Effector memory CD8-positive, alpha-beta T cell (primary cell): Measurements from ENCODE around the gene DLL1.

Source experiments
- ATAC-seq: fragments of 150-1000 bp; cut with Tn5 transposase; replicated peaks from 2 replicates; pipeline ENCODE4 v1.10.0; 2021; ENCODE audit warnings: mild to moderate bottlenecking, moderate library complexity
- DNase-seq, 3 experiments: peaks; one replicate each; pipeline ENCODE4 v3.0.0; 2021
- H3K27ac Mint-ChIP-seq, 2 donors: one replicate each; pipeline ENCODE4 v1.8.0; 2022; ENCODE audit warnings: mild to moderate bottlenecking in 2 of 2, mixed read lengths in 2 of 2, moderate library complexity in 2 of 2
- H3K27me3 Mint-ChIP-seq, 2 donors: one replicate each; pipeline ENCODE4 v1.8.0; 2022; ENCODE audit warnings: mixed read lengths in 2 of 2
- H3K36me3 Mint-ChIP-seq: one replicate; pipeline ENCODE4 v1.8.0; 2022; ENCODE audit warnings: mild to moderate bottlenecking, moderate library complexity, mixed read lengths; ENCODE audit not compliant: insufficient read depth
- H3K4me1 Mint-ChIP-seq, 2 donors: one replicate each; pipeline ENCODE4 v1.8.0; 2022; ENCODE audit warnings: low read depth in 2 of 2, mixed read lengths in 2 of 2
- H3K4me3 Mint-ChIP-seq, 2 donors: one replicate each; pipeline ENCODE4 v1.8.0; 2022; ENCODE audit warnings: mild to moderate bottlenecking in 2 of 2, mixed read lengths in 2 of 2, moderate library complexity in 2 of 2
- H3K9me3 Mint-ChIP-seq, 2 donors: one replicate each; pipeline ENCODE4 v1.8.0; 2022; ENCODE audit warnings: mixed read lengths in 2 of 2

DLL1 gene

GRCh38 chr6:170284126-170284773 is 6.6 kb downstream of the DLL1 start:
- no peaks in the 10 kb centered on the region for H3K9me3 Mint-ChIP-seq
- no peak overlapping the region for H3K27ac Mint-ChIP-seq
- H3K4me1 Mint-ChIP-seq = peaks cover 12 to 19% of the 10 kb centered on the region in 2 donors
- DNase-seq = no peak
- H3K36me3 Mint-ChIP-seq = peaks cover 7% of the 10 kb centered on the region
- no peak overlapping the region for H3K4me3 Mint-ChIP-seq
- peaks cover 37 to 72% of the 10 kb centered on the region in 2 donors for H3K27me3 Mint-ChIP-seq
- no peak for ATAC-seq

DNA sequence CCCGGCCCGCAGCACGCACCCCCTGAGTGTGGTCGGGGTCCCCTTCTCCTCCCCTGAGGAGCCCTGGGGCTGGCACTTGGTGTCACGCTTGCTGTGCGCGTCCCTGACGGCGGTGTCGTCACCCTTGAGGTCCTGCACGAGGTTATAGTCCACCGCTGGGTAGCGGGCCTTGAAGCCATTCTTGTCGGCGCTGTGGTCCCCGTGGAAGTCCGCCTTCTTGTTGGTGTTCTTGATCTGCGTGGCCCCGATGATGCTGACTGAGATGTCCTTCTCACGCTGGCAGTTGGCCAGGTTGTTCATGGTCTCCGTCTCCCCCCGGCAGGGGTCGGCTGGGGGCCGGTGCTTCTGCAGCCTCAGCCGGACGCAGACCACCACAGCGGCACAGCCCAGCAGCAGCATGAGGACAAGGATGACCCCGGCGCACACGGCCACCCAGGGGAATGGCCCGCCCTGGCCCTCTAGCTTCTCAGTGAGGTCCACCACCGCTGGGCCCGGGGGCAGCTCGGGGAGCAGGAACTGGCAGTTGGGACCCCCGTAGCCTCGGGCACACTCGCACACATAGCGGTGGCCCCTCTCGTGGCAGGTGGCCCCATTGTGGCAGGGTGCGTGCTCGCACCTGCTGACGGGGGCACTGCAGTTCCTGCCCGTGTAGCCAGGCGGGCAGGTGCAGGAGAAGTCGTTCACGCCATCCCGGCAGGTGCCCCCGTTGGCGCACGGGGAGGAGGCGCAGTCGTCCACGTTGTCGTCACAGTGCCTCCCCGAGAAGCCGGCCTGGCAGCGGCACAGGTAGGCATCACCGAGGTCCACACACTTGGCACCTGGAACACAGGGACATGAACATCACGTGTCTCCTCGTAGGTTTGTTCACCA is 7.4 kb downstream of the DLL1 start:
- Mint-ChIP-seq H3K4me3 (no peak overlapping the region), H3K27ac (no peak overlapping the region), H3K9me3 (no peaks in the 10 kb centered on the region), H3K4me1 (peaks cover 6 to 19% of the 10 kb centered on the region in 2 donors), H3K36me3 (peaks cover 5% of the 10 kb centered on the region), H3K27me3 (peaks cover 30 to 68% of the 10 kb centered on the region in 2 donors)
- ATAC-seq = no peak
- DNase-seq = no peak

DNA sequence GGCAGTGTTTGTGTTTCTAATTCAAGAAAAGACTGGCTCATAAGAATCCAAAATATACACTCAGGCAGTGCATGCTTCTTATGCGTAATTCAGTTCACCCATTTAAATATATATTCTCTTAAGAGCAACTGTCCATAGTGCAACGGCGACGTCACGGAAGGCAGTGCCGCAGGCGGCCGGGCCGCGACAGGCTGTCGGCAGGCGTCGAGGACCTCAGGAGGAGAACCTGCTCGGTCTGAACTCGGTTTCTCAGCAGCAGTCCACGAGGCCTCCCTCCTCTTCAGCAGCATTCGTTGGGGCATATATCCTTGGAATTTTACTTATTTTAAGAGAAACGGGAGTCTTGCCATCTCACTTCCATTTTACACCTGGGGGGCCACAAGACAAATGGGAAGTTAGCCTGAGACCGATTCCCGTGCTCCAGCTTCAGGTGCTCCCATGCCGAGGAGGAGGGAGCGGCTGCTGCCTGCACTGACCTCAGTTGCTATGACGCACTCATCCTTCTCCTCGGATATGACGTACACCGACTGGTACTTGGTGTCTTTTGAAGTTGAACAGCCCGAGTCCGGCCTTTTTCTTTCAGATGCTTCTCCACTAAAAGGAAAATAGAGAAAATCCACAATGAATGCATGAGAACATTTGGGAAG is 8.2 kb downstream of the DLL1 start:
- DNase-seq = no peak
- ATAC-seq = no peak
- Mint-ChIP-seq H3K27me3 (peaks cover 27 to 61% of the 10 kb centered on the region in 2 donors), H3K4me1 (peaks cover 2 to 16% of the 10 kb centered on the region in 2 donors), H3K9me3 (no peaks in the 10 kb centered on the region), H3K4me3 (no peak overlapping the region), H3K27ac (no peak overlapping the region), H3K36me3 (peaks cover 2% of the 10 kb centered on the region)

DNA sequence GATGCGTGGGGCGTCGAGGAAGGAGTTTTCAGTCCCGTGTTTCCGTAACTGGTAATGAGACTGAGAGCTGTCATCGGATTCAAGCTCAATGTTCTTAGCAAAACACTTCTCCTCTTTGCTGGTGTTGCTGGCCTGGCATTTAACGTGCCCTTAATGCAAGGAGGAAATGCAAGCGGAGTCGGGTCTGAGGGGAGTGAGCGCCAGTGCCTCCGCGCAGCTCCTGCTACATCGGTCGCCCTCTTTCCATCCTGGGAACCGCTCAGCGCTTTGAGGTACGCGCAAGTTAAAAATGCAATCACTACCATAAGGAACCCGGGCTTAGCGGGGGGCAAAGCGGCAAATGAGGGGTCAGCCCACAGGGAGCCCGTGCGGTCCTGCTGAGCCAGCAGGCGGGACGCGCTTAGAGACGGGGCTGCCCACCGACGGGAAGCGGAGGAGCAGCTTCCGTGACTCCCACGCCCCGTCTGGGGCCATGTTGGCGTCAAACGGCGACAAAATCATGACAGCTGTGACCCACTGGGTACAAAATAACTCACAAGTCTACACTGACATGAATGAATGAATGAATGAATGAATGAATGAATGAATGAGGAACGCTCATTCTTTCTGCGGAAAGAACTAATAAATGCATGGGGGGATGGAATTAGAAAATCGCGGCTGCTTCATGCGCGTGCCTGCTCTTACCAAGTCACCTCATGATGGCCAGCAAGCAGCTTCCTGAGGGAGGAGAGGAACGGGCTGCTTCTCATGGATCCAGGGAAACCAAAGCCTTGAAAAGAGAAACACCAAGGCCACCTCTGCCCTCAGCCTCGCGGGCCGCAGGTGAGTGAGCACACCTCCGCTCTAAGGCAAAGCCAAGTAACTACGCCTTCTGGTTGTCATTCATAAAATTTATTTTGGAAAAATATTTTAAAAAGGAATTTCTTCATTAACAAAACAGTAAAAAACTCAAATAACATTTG is 9.3 kb downstream of the DLL1 start:
- no peaks in the 10 kb centered on the region for H3K9me3 Mint-ChIP-seq
- no peak for ATAC-seq
- DNase-seq = no peak
- H3K27me3 Mint-ChIP-seq = peaks cover 24 to 61% of the 10 kb centered on the region in 2 donors
- H3K4me3 Mint-ChIP-seq = peak overlapping the region in 1 of 2 donors; percentile 8
- peaks cover 2% of the 10 kb centered on the region for H3K36me3 Mint-ChIP-seq
- peaks cover 2 to 16% of the 10 kb centered on the region in 2 donors for H3K4me1 Mint-ChIP-seq
- no peak overlapping the region for H3K27ac Mint-ChIP-seq

DNA sequence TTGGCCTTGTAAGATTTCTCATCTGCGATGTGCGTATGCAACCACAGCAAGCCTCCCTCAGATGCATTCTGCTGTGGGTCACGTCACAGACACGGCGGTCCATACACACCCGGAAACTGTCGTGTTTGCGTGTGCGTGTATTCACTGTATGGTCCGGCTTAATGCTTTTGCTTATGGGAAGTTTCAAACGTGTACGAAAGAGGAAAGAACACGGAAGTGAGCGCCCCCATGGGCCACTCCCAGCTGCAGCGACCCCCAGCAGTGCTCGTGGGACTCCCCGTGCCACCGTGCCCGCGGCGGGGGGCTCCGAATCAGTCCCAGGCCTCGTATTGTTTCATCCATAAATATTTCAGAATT is 10.2 kb downstream of the DLL1 start:
- H3K4me3 Mint-ChIP-seq = peak overlapping the region; percentile 56 to 65
- peak; percentile 71 for ATAC-seq
- no peak for DNase-seq
- H3K27me3 Mint-ChIP-seq = peaks cover 16 to 61% of the 10 kb centered on the region in 2 donors
- peak overlapping the region in 1 of 2 donors; percentile 22 for H3K27ac Mint-ChIP-seq
- peaks cover 2% of the 10 kb centered on the region for H3K36me3 Mint-ChIP-seq
- no peaks in the 10 kb centered on the region for H3K9me3 Mint-ChIP-seq
- peaks cover 2 to 16% of the 10 kb centered on the region in 2 donors for H3K4me1 Mint-ChIP-seq

GRCh38 chr6:170279977-170280688 is 10.7 kb downstream of the DLL1 start:
- no peaks in the 10 kb centered on the region for H3K9me3 Mint-ChIP-seq
- ATAC-seq (peak; percentile 79), DNase-seq (peak in 1 of 3 experiments; percentile 63)
- peaks cover 2% of the 10 kb centered on the region for H3K36me3 Mint-ChIP-seq
- H3K27me3 Mint-ChIP-seq = peaks cover 16 to 61% of the 10 kb centered on the region in 2 donors
- H3K4me3 Mint-ChIP-seq = peak overlapping the region; percentile 56 to 65
- H3K4me1 Mint-ChIP-seq = peaks cover 2 to 16% of the 10 kb centered on the region in 2 donors
- peak overlapping the region in 1 of 2 donors; percentile 22 for H3K27ac Mint-ChIP-seq

GRCh38 chr6:170279426-170279825 is 11.5 kb downstream of the DLL1 start:
- H3K27ac Mint-ChIP-seq = no peak overlapping the region
- H3K27me3 Mint-ChIP-seq = peaks cover 13 to 64% of the 10 kb centered on the region in 2 donors
- H3K4me3 Mint-ChIP-seq = peak overlapping the region in 1 of 2 donors; percentile 26
- H3K36me3 Mint-ChIP-seq = peaks cover 2% of the 10 kb centered on the region
- peaks cover 2 to 16% of the 10 kb centered on the region in 2 donors for H3K4me1 Mint-ChIP-seq
- ATAC-seq (no peak), DNase-seq (no peak)
- H3K9me3 Mint-ChIP-seq = no peaks in the 10 kb centered on the region

DNA sequence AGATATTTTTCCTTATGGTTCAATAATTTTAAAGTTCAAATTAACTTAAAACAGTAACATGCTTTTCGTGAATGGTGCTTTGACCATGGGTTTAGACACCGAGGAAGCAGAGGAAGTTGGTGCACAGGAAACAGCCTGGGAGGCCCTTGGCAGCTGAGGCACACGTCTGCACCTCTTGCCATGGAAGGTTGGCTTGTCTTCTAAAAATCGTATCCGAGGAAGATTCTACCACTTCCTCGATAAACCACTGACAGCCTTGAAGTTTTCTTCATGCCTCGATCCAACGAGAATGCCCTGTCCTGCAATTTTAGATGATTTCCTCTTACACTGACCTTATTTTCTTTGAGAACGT is 12.2 kb downstream of the DLL1 start:
- Mint-ChIP-seq H3K9me3 (no peaks in the 10 kb centered on the region), H3K27me3 (peaks cover 18 to 71% of the 10 kb centered on the region in 2 donors), H3K36me3 (peaks cover 2% of the 10 kb centered on the region), H3K27ac (no peak overlapping the region), H3K4me3 (no peak overlapping the region), H3K4me1 (peaks cover 6 to 20% of the 10 kb centered on the region in 2 donors)
- DNase-seq (no peak), ATAC-seq (no peak)

- Mint-ChIP-seq H3K9me3 (no peaks in the 10 kb centered on the region), H3K27ac (no peak overlapping the region), H3K4me3 (no peak overlapping the region), H3K4me1 (peaks cover 8 to 23% of the 10 kb centered on the region in 2 donors), H3K36me3 (peaks cover 2% of the 10 kb centered on the region), H3K27me3 (peaks cover 21 to 77% of the 10 kb centered on the region in 2 donors)
- ATAC-seq (no peak), DNase-seq (no peak)
These were observed 12.8 kb downstream of the DLL1 start for GRCh38 chr6:170277893-170278742.

GRCh38 chr6:170276369-170277057 is 14.4 kb downstream of the DLL1 start:
- Mint-ChIP-seq H3K4me1 (peaks cover 20 to 29% of the 10 kb centered on the region in 2 donors), H3K9me3 (no peaks in the 10 kb centered on the region), H3K4me3 (no peak overlapping the region), H3K27me3 (peaks cover 28 to 83% of the 10 kb centered on the region in 2 donors), H3K27ac (no peak overlapping the region), H3K36me3 (peaks cover 7% of the 10 kb centered on the region)
- DNase-seq = no peak
- no peak for ATAC-seq
